Activated naive CD4-positive, alpha-beta T cell treated with anti-CD3 and anti-CD28 coated beads, Interleukin-2, amount 50 U/mL, for 72 hours (primary cell): ENCODE data around the gene RDH11. TPM values are rescaled to one million over a fixed set of nuclear protein-coding genes. Genes with fewer than 3 reads are reported as not detected.
"Not testable (repeated sequence)": the region's sequence is repeated elsewhere in the genome, so short reads cannot be mapped to it uniquely, and the experiment has no call there.

Experiments used
- ATAC-seq, 2 donors: fragments of 150-1000 bp; cut with Tn5 transposase; 2 replicates each; pipeline ENCODE4 v1.10.0; 2021; ENCODE audit warnings: mild to moderate bottlenecking in 2 of 2, moderate library complexity in 2 of 2
- DNase-seq, 2 donors: peaks; one replicate each; pipeline ENCODE4 v3.0.0; 2021 to 2022; ENCODE audit warnings: low spot score in 2 of 2
- H3K27ac Mint-ChIP-seq, 2 donors: one replicate each; pipeline ENCODE4 v1.8.0; 2022; ENCODE audit warnings: mild to moderate bottlenecking in 2 of 2, mixed read lengths in 2 of 2
- H3K36me3 Mint-ChIP-seq, 2 donors: one replicate each; pipeline ENCODE4 v1.8.0; 2022; ENCODE audit warnings: mixed read lengths in 2 of 2
- H3K9me3 Mint-ChIP-seq, 2 donors: one replicate each; pipeline ENCODE4 v1.8.0; 2022; ENCODE audit warnings: mixed read lengths in 2 of 2
- total RNA-seq, 2 donors: library from RNA; stranded (reverse); gene quantifications; one replicate each; pipeline ENCODE4 v1.2.3, GENCODE V29; 2022

The RDH11 gene
- total RNA-seq, 2 donors from 2014 or later: 41.5 to 54.6 TPM

- Mint-ChIP-seq H3K9me3 (no peaks in the 10 kb centered on the region), H3K36me3 (no peaks in the 10 kb centered on the region), H3K27ac (no peak overlapping the region)
- DNase-seq (no peak), ATAC-seq (no peak)
Observed at GRCh38 chr14:67717048-67717447, 21.5 kb upstream of the RDH11 start.

GRCh38 chr14:67710209-67710608 is 14.6 kb upstream of the RDH11 start:
- no peak for ATAC-seq
- H3K9me3 Mint-ChIP-seq: peaks cover 0 to 8% of the 10 kb centered on the region in 2 donors
- DNase-seq: no peak
- H3K36me3 Mint-ChIP-seq: peaks cover 0 to 13% of the 10 kb centered on the region in 2 donors
- no peak overlapping the region for H3K27ac Mint-ChIP-seq

GRCh38 chr14:67709796-67710195 is 14.2 kb upstream of the RDH11 start:
- not testable (repeated sequence) for DNase-seq, ATAC-seq, H3K27ac Mint-ChIP-seq, H3K9me3 Mint-ChIP-seq
- H3K36me3 Mint-ChIP-seq: peaks cover 0 to 13% of the 10 kb centered on the region in 2 donors

- peaks cover 0 to 13% of the 10 kb centered on the region in 2 donors for H3K36me3 Mint-ChIP-seq
- not testable (repeated sequence) for H3K27ac Mint-ChIP-seq, ATAC-seq, H3K9me3 Mint-ChIP-seq, DNase-seq
Observed at GRCh38 chr14:67709346-67709745, 13.8 kb upstream of the RDH11 start.

- no peak for DNase-seq
- Mint-ChIP-seq H3K36me3 (peaks cover 0 to 7% of the 10 kb centered on the region in 2 donors), H3K9me3 (peaks cover 0 to 4% of the 10 kb centered on the region in 2 donors), H3K27ac (no peak overlapping the region)
- no peak for ATAC-seq
Observed at GRCh38 chr14:67705211-67705610, 9.6 kb upstream of the RDH11 start.

GRCh38 chr14:67704484-67705089 is 9.0 kb upstream of the RDH11 start:
- peaks cover 0 to 1% of the 10 kb centered on the region in 2 donors for H3K36me3 Mint-ChIP-seq
- H3K27ac Mint-ChIP-seq: no peak overlapping the region
- H3K9me3 Mint-ChIP-seq: no peaks in the 10 kb centered on the region
- ATAC-seq (peak; percentile 80), DNase-seq (peak in 1 of 2 donors; percentile 25)

GRCh38 chr14:67703997-67704396 is 8.4 kb upstream of the RDH11 start:
- H3K27ac Mint-ChIP-seq: no peak overlapping the region
- H3K36me3 Mint-ChIP-seq: no peaks in the 10 kb centered on the region
- H3K9me3 Mint-ChIP-seq: no peaks in the 10 kb centered on the region
- ATAC-seq (no peak), DNase-seq (no peak)

- ATAC-seq, H3K36me3 Mint-ChIP-seq, H3K9me3 Mint-ChIP-seq, DNase-seq, H3K27ac Mint-ChIP-seq: not testable (repeated sequence)
Observed at GRCh38 chr14:67701492-67701891, 5.9 kb upstream of the RDH11 start, which contains the start of gene RDH12. Gene RDH12, plus strand, starts transcription at chr14:67701886. Its CDS starts 20,757 bp downstream, at chr14:67722643.

- Mint-ChIP-seq H3K27ac (no peak overlapping the region), H3K36me3 (no peaks in the 10 kb centered on the region), H3K9me3 (no peaks in the 10 kb centered on the region)
- no peak for DNase-seq
- no peak for ATAC-seq
Observed at GRCh38 chr14:67698179-67698578, 2.6 kb upstream of the RDH11 start.

GRCh38 chr14:67697006-67697405 is 1.4 kb upstream of the RDH11 start:
- H3K36me3 Mint-ChIP-seq: peaks cover 0 to 5% of the 10 kb centered on the region in 2 donors
- ATAC-seq: no peak

GRCh38 chr14:67694791-67695393 is 672 bp downstream of the RDH11 start:
- H3K9me3 Mint-ChIP-seq: no peaks in the 10 kb centered on the region
- H3K27ac Mint-ChIP-seq: peak overlapping the region; percentile 93 to 96
- peaks cover 6 to 14% of the 10 kb centered on the region in 2 donors for H3K36me3 Mint-ChIP-seq
- peak; percentile 92 to 95 for ATAC-seq
- DNase-seq: peak; percentile 74 to 83

More at GRCh38 chr14:67697006-67697405, 1.4 kb upstream of the RDH11 start:
- peak overlapping the region in 1 of 2 donors; percentile 93 for H3K27ac Mint-ChIP-seq
- no peak for DNase-seq
- H3K9me3 Mint-ChIP-seq: no peaks in the 10 kb centered on the region

- Mint-ChIP-seq H3K27ac (peak overlapping the region; percentile 11 to 50), H3K36me3 (peaks cover 22 to 42% of the 10 kb centered on the region in 2 donors), H3K9me3 (no peaks in the 10 kb centered on the region)
- DNase-seq (no peak), ATAC-seq (no peak)
Observed at GRCh38 chr14:67690011-67690410, 5.6 kb downstream of the RDH11 start.

- Mint-ChIP-seq H3K36me3 (peaks cover 9 to 35% of the 10 kb centered on the region in 2 donors), H3K27ac (peak overlapping the region in 1 of 2 donors; percentile 34), H3K9me3 (no peaks in the 10 kb centered on the region)
- no peak for ATAC-seq
- no peak for DNase-seq
Observed at GRCh38 chr14:67683842-67684241, 11.7 kb downstream of the RDH11 start.

GRCh38 chr14:67680941-67681340 is 14.6 kb downstream of the RDH11 start:
- ATAC-seq: no peak
- H3K36me3 Mint-ChIP-seq: peaks cover 2 to 27% of the 10 kb centered on the region in 2 donors
- no peaks in the 10 kb centered on the region for H3K9me3 Mint-ChIP-seq
- no peak for DNase-seq
- peak overlapping the region; percentile 78 to 88 for H3K27ac Mint-ChIP-seq

- DNase-seq: no peak
- ATAC-seq: peak; percentile 98 to 100
- Mint-ChIP-seq H3K9me3 (no peaks in the 10 kb centered on the region), H3K27ac (peak overlapping the region; percentile 78 to 88), H3K36me3 (peaks cover 0 to 20% of the 10 kb centered on the region in 2 donors)
Observed at GRCh38 chr14:67680121-67680602, 15.4 kb downstream of the RDH11 start.

- DNase-seq: no peak
- ATAC-seq: no peak
- Mint-ChIP-seq H3K36me3 (peaks cover 0 to 15% of the 10 kb centered on the region in 2 donors), H3K9me3 (no peaks in the 10 kb centered on the region), H3K27ac (peak overlapping the region in 1 of 2 donors; percentile 82)
Observed at GRCh38 chr14:67679006-67679405, 16.6 kb downstream of the RDH11 start.

- Mint-ChIP-seq H3K27ac (peak overlapping the region; percentile 78 to 96), H3K9me3 (no peaks in the 10 kb centered on the region), H3K36me3 (peaks cover 0 to 4% of the 10 kb centered on the region in 2 donors)
- DNase-seq (no peak), ATAC-seq (no peak)
Observed at GRCh38 chr14:67675219-67675582, 20.4 kb downstream of the RDH11 start.
